Type B pancreatic cell (in vitro differentiated cells): ENCODE results near the gene MAP3K10. TPM values are rescaled to one million over a fixed set of nuclear protein-coding genes. Genes with fewer than 3 reads are reported as not detected.

ENCODE experiments used
- DNase-seq: peaks from one replicate; pipeline ENCODE4 v3.0.0; 2021; ENCODE audit warnings: mixed read lengths; ENCODE audit not compliant: unreplicated experiment; ENCODE audit errors: extremely low spot score
- H3K27ac Mint-ChIP-seq: 2 replicates; pipeline ENCODE4 v1.8.0; 2021; ENCODE audit warnings: mild to moderate bottlenecking, mixed read lengths
- H3K27me3 Mint-ChIP-seq: 2 replicates; pipeline ENCODE4 v1.8.0; 2021; ENCODE audit warnings: mixed read lengths
- H3K36me3 Mint-ChIP-seq: 2 replicates; pipeline ENCODE4 v1.8.0; 2021; ENCODE audit warnings: mixed read lengths
- H3K4me1 Mint-ChIP-seq: one replicate; pipeline ENCODE4 v1.8.0; 2021; ENCODE audit warnings: mixed read lengths; ENCODE audit not compliant: unreplicated experiment
- H3K4me3 Mint-ChIP-seq: 2 replicates; pipeline ENCODE4 v1.8.0; 2021; ENCODE audit warnings: mild to moderate bottlenecking, mixed read lengths
- H3K9me3 Mint-ChIP-seq: 2 replicates; pipeline ENCODE4 v1.8.0; 2021; ENCODE audit warnings: mixed read lengths
- total RNA-seq: library from RNA; stranded (reverse); gene quantifications from 2 replicates; pipeline ENCODE4 v1.2.1, GENCODE V29; 2021; ENCODE audit warnings: low replicate concordance
- TF ChIP-seq, protein P1 (sequence below): fragments of 200-600 bp; sonication (generic); conservative IDR thresholded peaks from 2 replicates; pipeline ENCODE4 v1.5.0; 2021; ENCODE audit warnings: antibody characterized with exemption, mild to moderate bottlenecking

MAP3K10 gene
- total RNA-seq, 1 donor from 2014 or later, result 23.4 TPM

DNA sequence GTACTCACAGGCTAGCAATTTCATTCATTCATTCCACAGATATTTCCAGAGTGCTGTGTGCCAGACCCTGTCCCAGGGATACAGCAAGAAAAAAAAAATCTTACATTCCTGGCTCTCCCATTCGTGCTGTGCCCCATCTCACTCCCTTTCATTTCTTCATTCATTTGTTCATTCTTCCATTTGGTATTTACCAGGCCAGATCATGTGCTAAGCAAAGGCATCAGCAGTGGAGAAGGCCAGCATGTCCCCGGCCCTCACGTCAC, 2.3 kb downstream of the MAP3K10 start:
- Mint-ChIP-seq H3K9me3 (no peaks in the 10 kb centered on the region), H3K27ac (no peak overlapping the region), H3K36me3 (no peaks in the 10 kb centered on the region), H3K4me3 (peak overlapping the region; percentile 59), H3K4me1 (peaks cover 14% of the 10 kb centered on the region), H3K27me3 (peaks cover 8% of the 10 kb centered on the region)
- DNase-seq, result no peak
- TF ChIP-seq, protein P1, sequence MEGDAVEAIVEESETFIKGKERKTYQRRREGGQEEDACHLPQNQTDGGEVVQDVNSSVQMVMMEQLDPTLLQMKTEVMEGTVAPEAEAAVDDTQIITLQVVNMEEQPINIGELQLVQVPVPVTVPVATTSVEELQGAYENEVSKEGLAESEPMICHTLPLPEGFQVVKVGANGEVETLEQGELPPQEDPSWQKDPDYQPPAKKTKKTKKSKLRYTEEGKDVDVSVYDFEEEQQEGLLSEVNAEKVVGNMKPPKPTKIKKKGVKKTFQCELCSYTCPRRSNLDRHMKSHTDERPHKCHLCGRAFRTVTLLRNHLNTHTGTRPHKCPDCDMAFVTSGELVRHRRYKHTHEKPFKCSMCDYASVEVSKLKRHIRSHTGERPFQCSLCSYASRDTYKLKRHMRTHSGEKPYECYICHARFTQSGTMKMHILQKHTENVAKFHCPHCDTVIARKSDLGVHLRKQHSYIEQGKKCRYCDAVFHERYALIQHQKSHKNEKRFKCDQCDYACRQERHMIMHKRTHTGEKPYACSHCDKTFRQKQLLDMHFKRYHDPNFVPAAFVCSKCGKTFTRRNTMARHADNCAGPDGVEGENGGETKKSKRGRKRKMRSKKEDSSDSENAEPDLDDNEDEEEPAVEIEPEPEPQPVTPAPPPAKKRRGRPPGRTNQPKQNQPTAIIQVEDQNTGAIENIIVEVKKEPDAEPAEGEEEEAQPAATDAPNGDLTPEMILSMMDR, result no peak

DNA sequence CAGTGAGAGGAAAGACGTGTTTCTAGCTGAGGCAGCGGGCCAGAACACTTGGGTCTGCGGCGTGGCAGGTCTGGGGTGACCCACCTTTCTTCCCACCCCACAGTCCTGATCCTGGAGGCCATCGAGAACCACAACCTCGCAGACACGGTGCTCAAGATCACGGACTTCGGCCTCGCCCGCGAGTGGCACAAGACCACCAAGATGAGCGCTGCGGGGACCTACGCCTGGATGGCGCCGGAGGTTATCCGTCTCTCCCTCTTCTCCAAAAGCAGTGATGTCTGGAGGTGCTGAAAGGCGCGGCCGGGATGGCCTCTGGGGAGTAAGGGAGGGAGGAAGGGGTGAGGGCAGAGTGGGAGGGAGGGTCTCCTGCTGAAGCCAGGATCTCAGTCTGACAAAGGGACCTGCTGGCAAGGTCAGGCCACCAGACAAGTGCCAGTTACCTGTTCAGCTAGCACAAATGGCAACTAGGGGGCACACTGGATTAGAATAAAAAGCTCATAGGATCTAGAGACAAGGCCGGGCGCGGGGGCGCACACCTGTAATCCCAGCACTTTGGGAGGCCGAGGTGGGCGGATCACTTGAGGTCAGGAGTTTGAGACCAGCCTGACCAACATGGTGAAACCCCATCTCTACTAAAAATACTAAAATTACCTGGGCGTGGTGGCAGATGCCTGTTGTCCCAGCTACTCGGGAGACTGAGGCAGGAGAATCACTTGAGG, 7.2 kb downstream of the MAP3K10 start:
- Mint-ChIP-seq H3K27me3 (no peaks in the 10 kb centered on the region), H3K27ac (no peak overlapping the region), H3K9me3 (no peaks in the 10 kb centered on the region), H3K4me3 (no peak overlapping the region), H3K36me3 (no peaks in the 10 kb centered on the region), H3K4me1 (peaks cover 11% of the 10 kb centered on the region)
- TF ChIP-seq, protein P1, result no peak
- no peak for DNase-seq

DNA sequence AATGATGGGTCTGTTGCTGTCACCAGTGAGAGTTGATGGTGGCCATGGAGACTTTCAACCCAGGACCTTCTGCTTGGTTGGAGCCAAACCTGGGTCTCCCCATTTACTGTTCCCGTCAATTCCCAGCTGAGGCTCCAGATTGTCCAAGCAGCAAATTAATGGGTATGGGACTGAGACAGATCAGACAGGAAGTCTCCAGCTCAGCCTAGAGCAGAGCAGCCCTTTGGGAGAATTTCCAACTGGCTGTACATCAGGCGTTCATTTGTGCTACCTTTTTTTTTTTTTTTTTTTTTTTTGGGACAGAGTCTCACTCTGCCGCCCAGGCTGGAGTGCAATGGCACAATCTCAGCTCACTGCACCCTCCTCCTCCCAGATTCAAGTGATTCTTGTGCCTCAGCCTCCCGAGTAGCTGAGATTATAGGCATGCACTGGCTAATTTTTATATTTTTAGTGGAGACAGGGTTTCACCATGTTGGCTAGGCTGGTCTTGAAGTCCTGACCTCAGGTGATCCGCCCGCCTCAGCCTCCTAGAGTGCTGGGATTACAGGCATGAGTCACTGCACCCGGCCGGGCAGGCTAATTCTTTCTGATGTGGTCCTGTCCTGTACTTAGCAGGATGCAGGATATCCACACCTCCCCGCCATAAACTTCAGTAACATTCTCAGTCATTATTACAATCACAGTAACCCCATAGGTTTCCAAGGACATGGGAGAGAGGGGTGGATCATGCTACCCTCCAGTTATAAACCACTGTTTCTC, 9.3 kb downstream of the MAP3K10 start:
- TF ChIP-seq, protein P1, result no peak
- no peak for DNase-seq
- no peaks in the 10 kb centered on the region for H3K4me1 Mint-ChIP-seq
- H3K27me3 Mint-ChIP-seq, result no peaks in the 10 kb centered on the region
- H3K36me3 Mint-ChIP-seq, result peaks cover 4% of the 10 kb centered on the region
- H3K27ac Mint-ChIP-seq, result no peak overlapping the region
- H3K9me3 Mint-ChIP-seq, result no peaks in the 10 kb centered on the region
- H3K4me3 Mint-ChIP-seq, result no peak overlapping the region

DNA sequence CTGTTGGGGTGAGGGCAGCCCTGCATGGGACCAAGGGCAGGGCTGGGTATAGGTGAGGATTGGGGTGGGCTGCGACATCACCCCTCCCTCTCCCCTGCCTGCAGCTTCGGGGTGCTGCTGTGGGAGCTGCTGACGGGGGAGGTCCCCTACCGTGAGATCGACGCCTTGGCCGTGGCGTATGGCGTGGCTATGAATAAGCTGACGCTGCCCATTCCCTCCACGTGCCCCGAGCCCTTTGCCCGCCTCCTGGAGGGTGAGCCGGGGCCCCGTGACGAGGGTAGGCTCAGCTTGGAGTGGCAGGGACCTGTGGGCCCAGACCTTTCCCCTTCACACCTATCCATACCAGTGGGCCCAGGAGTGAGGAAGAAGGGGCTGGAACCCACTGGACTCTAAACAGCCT, 13.2 kb downstream of the MAP3K10 start:
- no peaks in the 10 kb centered on the region for H3K9me3 Mint-ChIP-seq

DNA sequence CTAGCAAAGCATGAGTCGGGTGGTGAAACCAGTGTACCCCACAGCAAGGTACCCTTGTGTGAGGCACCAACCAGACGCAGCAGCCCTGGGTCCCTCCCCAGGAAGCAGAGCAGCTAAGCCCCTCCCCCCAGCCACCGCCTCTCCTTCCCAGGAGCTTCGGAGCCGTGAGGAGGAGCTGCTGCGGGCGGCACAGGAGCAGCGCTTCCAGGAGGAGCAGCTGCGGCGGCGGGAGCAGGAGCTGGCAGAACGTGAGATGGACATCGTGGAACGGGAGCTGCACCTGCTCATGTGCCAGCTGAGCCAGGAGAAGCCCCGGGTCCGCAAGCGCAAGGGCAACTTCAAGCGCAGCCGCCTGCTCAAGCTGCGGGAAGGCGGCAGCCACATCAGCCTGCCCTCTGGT, 14.5 kb downstream of the MAP3K10 start:
- no peak overlapping the region for H3K4me3 Mint-ChIP-seq
- no peaks in the 10 kb centered on the region for H3K27me3 Mint-ChIP-seq
- H3K36me3 Mint-ChIP-seq, result peaks cover 4% of the 10 kb centered on the region
- TF ChIP-seq, protein P1, result no peak
- no peak for DNase-seq
- no peaks in the 10 kb centered on the region for H3K9me3 Mint-ChIP-seq
- H3K4me1 Mint-ChIP-seq, result no peaks in the 10 kb centered on the region
- H3K27ac Mint-ChIP-seq, result no peak overlapping the region

More for the DNA sequence above, 13.2 kb downstream of the MAP3K10 start:
- no peak overlapping the region for H3K4me3 Mint-ChIP-seq
- TF ChIP-seq, protein P1, result no peak
- DNase-seq, result no peak
- peaks cover 4% of the 10 kb centered on the region for H3K36me3 Mint-ChIP-seq
- H3K4me1 Mint-ChIP-seq, result no peaks in the 10 kb centered on the region
- H3K27me3 Mint-ChIP-seq, result no peaks in the 10 kb centered on the region
- H3K27ac Mint-ChIP-seq, result no peak overlapping the region
